Activated CD8-positive, alpha-beta T cell treated with anti-CD3 and anti-CD28 coated beads for 36 hours (primary cell): ENCODE measurements around the gene ZNF791. TPM values are rescaled to one million over a fixed set of nuclear protein-coding genes. Genes with fewer than 3 reads are reported as not detected.
A peak's percentile ranks its signal among the peaks of the same experiment; 100 is the strongest.

Experiments used
- ATAC-seq: fragments of 200-7000 bp; cut with Tn5 transposase; one replicate; pipeline ENCODE4 v1.10.0; 2021; ENCODE audit warnings: mild to moderate bottlenecking, moderate library complexity
- CTCF ChIA-PET: fragments of 350-600 bp; sonication (Branson Sonifier 250); formaldehyde crosslinking; loops from one replicate; lab custom pipeline; 2021; ENCODE audit warnings: antibody characterized with exemption; lab: Charles Lee
- POLR2A ChIA-PET: fragments of 350-600 bp; sonication (Branson Sonifier 250); formaldehyde crosslinking; loops from one replicate; lab custom pipeline; 2021; ENCODE audit warnings: antibody characterized with exemption; lab: Charles Lee
- DNase-seq: peaks from one replicate; pipeline ENCODE4 v3.0.0-alpha.2; 2020
- H3K27ac Mint-ChIP-seq: one replicate; pipeline ENCODE4 v1.8.0; 2021; ENCODE audit warnings: mild to moderate bottlenecking, mixed read lengths
- H3K27me3 Mint-ChIP-seq: one replicate; pipeline ENCODE4 v1.8.0; 2021; ENCODE audit warnings: mixed read lengths
- H3K36me3 Mint-ChIP-seq: one replicate; pipeline ENCODE4 v1.8.0; 2021; ENCODE audit warnings: low read depth, mixed read lengths
- H3K4me1 Mint-ChIP-seq: one replicate; pipeline ENCODE4 v1.8.0; 2021; ENCODE audit warnings: low read depth, mixed read lengths
- H3K4me3 Mint-ChIP-seq: one replicate; pipeline ENCODE4 v1.8.0; 2021; ENCODE audit warnings: mild to moderate bottlenecking, moderate library complexity, mixed read lengths
- H3K9me3 Mint-ChIP-seq: one replicate; pipeline ENCODE4 v1.8.0; 2021; ENCODE audit warnings: mixed read lengths
- CTCF ChIP-seq: fragments of 200-600 bp; IDR thresholded peaks from one replicate; pipeline ENCODE4 v1.8.0; 2022; ENCODE audit warnings: antibody characterized with exemption, mild to moderate bottlenecking
- intact Hi-C: fragments of 100-400 bp; cut with micrococcal nuclease; formaldehyde crosslinking; loops from one replicate; pipeline ENCODE4 v1.10.0; 2022
- total RNA-seq, 2 experiments: library from RNA; stranded (reverse); gene quantifications; one replicate each; pipeline ENCODE4 v1.2.3, GENCODE V29; 2021

Gene ZNF791
- total RNA-seq, 2 experiments from 2014 or later, result 15.1 to 16.7 TPM

- ChIA-PET POLR2A (interaction anchor here (0.6 kb wide), 1 partner anchor 85 kb away, joined by 3 read pairs; no protein-coding TSS in a partner anchor), CTCF (interaction anchor here (1.0 kb wide), 1 partner anchor 34 kb away, joined by 3 read pairs; no protein-coding TSS in a partner anchor)
- DNase-seq, result no peak
- H3K4me3 Mint-ChIP-seq, result no peak overlapping the region
- no peak for ATAC-seq
- no peaks in the 10 kb centered on the region for H3K4me1 Mint-ChIP-seq
- H3K27ac Mint-ChIP-seq, result no peak overlapping the region
- peaks cover 14% of the 10 kb centered on the region for H3K36me3 Mint-ChIP-seq
- TF ChIP-seq CTCF, result no peak
- no peaks in the 10 kb centered on the region for H3K27me3 Mint-ChIP-seq
- no peaks in the 10 kb centered on the region for H3K9me3 Mint-ChIP-seq
- intact Hi-C loops, result no loop called here
Observed at GRCh38 chr19:12597594-12597993, 13.1 kb upstream of the ZNF791 start.

GRCh38 chr19:12603714-12604113 lies 7.0 kb upstream of the ZNF791 start:
- intact Hi-C loops, result no loop called here
- Mint-ChIP-seq H3K36me3 (peaks cover 9% of the 10 kb centered on the region), H3K9me3 (no peaks in the 10 kb centered on the region), H3K4me3 (no peak overlapping the region), H3K27me3 (no peaks in the 10 kb centered on the region), H3K27ac (no peak overlapping the region), H3K4me1 (peaks cover 14% of the 10 kb centered on the region)
- CTCF ChIA-PET, result interaction anchor here (0.7 to 1.3 kb wide), 3 partner anchors 40 to 345 kb away, joined by 3 to 4 read pairs (median 3); no protein-coding TSS in a partner anchor
- POLR2A ChIA-PET, result interaction anchor here (0.5 to 1.1 kb wide), 3 partner anchors 10 to 171 kb away, joined by 3 to 5 read pairs (median 3); no protein-coding TSS in a partner anchor
- ATAC-seq, result peak; percentile 98
- no peak for TF ChIP-seq CTCF
- DNase-seq, result peak; percentile 86

- intact Hi-C loops, result no loop called here
Observed at GRCh38 chr19:12606796-12607195, 3.9 kb upstream of the ZNF791 start.

GRCh38 chr19:12607631-12608030 lies 3.1 kb upstream of the ZNF791 start:
- Mint-ChIP-seq H3K4me1 (peaks cover 24% of the 10 kb centered on the region), H3K9me3 (no peaks in the 10 kb centered on the region), H3K27ac (no peak overlapping the region), H3K4me3 (no peak overlapping the region), H3K36me3 (peaks cover 2% of the 10 kb centered on the region), H3K27me3 (no peaks in the 10 kb centered on the region)
- DNase-seq, result no peak
- ChIA-PET CTCF (interaction anchor here (0.8 to 1.3 kb wide), 2 partner anchors 65 to 358 kb away, joined by 3 to 4 read pairs; no protein-coding TSS in a partner anchor), POLR2A (interaction anchor here (1.2 kb wide), 2 partner anchors 32 to 64 kb away, joined by 3 to 4 read pairs; no protein-coding TSS in a partner anchor)
- no peak for TF ChIP-seq CTCF
- intact Hi-C loops, result no loop called here
- no peak for ATAC-seq

More at GRCh38 chr19:12606796-12607195, 3.9 kb upstream of the ZNF791 start:
- no peak overlapping the region for H3K4me3 Mint-ChIP-seq
- ChIA-PET CTCF (interaction anchor here (1.3 kb wide), 1 partner anchor 65 kb away, joined by 4 read pairs; no protein-coding TSS in a partner anchor), POLR2A (no interaction called here)
- no peak for ATAC-seq
- peaks cover 22% of the 10 kb centered on the region for H3K4me1 Mint-ChIP-seq
- H3K27ac Mint-ChIP-seq, result no peak overlapping the region
- no peak for DNase-seq
- H3K27me3 Mint-ChIP-seq, result no peaks in the 10 kb centered on the region
- peaks cover 7% of the 10 kb centered on the region for H3K36me3 Mint-ChIP-seq
- no peak for TF ChIP-seq CTCF
- no peaks in the 10 kb centered on the region for H3K9me3 Mint-ChIP-seq

GRCh38 chr19:12611361-12611699 lies 610 bp downstream of the ZNF791 start:
- CTCF ChIA-PET, result interaction anchor here (0.9 to 1.9 kb wide), 3 partner anchors 29 to 60 kb away, joined by 5 read pairs; no protein-coding TSS in a partner anchor
- no peak for ATAC-seq
- H3K27me3 Mint-ChIP-seq, result no peaks in the 10 kb centered on the region
- peaks cover 34% of the 10 kb centered on the region for H3K4me1 Mint-ChIP-seq
- peaks cover 24% of the 10 kb centered on the region for H3K36me3 Mint-ChIP-seq
- intact Hi-C loops, result loop anchor here (10.0 kb wide), 1 partner anchor 53 kb away; the partner anchor contains the start of genes MAN2B1 and WDR83
- H3K9me3 Mint-ChIP-seq, result no peaks in the 10 kb centered on the region
- H3K4me3 Mint-ChIP-seq, result peak overlapping the region; percentile 94
- TF ChIP-seq CTCF, result no peak
- H3K27ac Mint-ChIP-seq, result peak overlapping the region; percentile 99
- DNase-seq, result no peak
- POLR2A ChIA-PET, result interaction anchor here (0.6 to 1.4 kb wide), 4 partner anchors 8 to 57 kb away, joined by 3 to 4 read pairs (median 4); a partner anchor contains a TSS
